Hypothalamus (tissue), 51 donors: ENCODE measurements around the gene ARHGAP8.
"Not testable (repeated sequence)": the region's sequence is repeated elsewhere in the genome, so short reads cannot be mapped to it uniquely, and the experiment has no call there.

Experiments used
- DNase-seq, 51 donors: peaks; one replicate each; lab custom pipeline; 2025; lab: John Stamatoyannopoulos, UW

Gene ARHGAP8

DNA sequence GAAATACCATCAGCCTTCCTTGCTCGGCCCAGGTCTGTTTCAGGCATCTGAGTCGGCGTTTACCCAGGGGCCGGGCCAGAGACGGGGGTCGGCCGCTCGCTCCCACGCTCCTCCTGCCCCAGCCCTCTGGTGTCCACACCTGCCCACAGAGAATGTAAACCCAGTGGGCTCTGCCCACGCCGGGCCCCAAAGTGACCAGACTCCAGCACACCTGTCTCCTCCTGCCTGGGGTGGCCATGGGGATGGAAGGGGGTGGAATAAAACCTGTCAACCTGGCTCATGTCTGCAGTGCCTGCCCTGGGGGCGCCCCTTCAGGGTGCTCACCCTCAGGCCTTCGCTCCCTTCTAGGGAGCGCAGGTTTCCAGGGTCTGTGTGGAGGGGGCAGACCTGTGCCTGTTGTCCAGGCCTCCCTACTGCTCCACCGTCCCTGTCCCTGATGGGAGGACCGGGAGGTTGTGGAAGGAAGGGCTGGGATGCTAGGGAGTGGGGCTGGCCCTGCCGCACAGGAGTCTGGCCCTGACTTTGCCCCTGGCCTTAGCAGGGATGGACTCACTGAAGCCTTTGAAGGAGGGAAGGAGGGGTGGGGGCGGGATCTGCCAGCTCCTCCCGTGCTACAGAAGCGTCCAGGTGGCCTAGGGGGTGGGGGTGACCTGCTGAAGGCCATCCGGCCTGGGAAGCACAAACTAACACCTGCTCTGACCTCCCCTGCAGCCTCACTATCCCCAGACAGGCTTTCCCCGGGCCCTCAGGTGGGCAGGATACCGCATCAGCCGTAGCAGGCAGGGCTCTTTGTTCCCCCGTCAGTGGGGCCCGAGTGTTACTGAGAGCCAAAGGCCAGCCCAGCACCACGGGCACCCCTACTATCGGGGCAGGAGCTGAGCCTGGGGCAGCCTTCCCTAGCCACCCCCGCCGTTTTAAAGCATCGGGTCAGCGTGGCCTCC, 14.7 kb upstream of the ARHGAP8 start:
- DNase-seq = no peak

DNA sequence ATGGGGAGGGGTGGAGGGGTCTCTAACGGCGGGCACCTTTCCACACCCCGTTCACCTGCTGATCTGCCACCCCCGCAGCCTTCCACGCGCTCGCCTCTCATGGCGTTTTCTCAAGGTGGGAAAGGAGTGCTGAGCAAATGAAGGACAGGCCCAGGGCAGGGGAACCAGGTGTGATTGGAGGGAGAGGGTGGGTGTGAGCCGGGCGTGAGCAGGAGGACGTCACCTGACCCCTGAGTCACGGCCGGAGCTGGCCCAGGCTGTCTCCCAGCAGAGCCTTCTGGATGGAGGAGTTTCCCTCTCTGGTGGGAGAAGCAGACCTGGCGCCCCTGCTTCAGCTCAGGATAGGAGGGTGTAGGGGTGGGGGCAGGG, 14.0 kb upstream of the ARHGAP8 start:
- DNase-seq = no peak

DNA sequence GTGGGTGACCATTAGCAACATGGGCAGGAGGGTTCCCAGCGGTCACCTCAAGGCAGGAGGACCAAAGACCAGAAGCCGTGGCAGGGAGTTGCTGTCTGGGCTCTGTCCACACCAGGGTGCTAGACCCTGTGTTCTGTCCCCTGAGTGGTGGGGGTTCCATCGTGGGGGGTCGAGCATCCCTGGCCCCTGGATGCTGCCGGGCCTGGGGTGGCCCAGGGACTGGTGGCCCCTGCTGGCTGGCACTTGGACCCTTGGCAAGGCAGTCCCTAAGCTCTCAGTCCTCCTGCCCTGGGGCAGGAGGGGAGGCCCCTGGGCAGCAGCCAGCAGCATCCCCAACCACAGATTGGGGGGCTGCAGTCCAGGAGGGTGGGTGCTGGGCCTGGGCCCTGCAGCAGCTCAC, 13.4 kb upstream of the ARHGAP8 start:
- no peak for DNase-seq

DNA sequence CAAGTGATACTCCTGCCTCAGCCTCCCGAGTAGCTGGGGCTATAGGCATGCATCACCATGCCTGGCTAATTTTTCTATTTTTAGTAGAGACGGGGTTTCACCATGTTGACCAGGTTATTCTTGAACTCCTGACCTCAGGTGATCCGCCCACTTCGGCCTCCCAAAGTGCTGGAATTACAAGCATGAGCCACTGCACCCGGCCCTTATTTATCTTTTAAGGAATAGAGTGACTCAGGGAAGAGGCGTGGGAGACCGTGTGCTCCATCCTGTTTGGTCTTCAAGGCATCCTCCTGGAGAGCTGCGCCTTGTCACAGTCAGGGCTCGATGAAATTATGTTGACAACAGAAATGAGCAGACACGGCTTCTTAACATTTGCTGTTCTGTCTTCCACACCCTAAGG, 12.7 kb upstream of the ARHGAP8 start:
- not testable (repeated sequence) for DNase-seq

DNA sequence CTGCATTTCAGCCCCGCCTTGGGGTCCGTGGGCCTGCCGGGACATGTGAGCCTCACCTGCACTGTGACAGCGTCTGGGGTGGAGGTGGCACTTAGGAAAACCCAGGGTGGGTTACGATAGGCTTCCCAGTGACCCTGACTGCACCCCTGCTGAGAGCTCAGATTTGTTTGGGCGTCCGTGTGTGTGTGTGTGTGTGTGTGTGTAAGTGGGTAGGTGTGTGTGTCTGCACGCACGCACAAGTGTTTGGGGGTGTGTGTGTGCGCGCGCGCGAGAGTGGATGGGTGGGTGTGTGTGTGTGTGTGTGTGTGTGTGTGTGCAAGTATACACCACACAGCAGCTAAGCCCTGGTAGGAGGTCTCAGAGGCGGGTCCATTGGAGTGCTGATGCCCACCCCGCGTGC, 12.1 kb upstream of the ARHGAP8 start:
- no peak for DNase-seq

DNA sequence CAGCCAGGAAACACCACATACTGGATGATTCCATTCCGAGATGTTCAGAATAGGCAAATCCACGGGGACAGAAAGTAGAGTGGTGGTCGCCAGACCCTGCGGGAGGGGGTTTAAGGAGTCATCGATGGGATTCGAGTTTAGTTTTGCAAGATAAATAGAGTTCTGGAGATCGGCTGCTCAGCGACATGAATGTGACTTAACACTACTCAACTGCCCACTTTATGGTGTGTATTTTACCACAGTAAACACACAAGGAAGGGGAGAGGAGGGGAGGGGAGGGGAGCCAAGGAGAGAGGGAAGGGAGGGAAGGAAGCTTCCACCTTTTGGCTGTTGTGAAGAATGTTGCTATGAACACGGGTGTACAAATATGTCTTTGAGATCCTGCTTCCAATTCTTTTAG, 10.4 kb upstream of the ARHGAP8 start:
- no peak for DNase-seq

DNA sequence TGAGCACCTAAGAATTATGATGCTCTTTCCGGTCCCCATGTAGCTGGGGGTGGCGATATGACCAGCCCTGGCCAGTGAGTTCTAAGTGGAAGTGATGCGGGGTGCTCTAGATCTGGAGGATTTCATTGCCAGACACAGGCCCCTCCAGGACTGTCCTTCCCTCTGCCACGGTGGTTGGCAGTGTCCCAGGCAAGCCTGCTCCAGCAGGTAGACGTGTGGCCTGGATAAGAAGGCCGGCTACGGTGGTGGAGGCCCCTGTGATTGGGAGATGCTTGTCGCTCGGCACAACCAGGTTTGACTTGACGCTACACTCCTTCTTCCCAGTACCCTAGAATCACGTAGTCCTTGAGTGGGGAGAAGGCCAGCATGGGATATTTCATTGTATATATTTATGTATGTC, 9.1 kb upstream of the ARHGAP8 start:
- no peak for DNase-seq

DNA sequence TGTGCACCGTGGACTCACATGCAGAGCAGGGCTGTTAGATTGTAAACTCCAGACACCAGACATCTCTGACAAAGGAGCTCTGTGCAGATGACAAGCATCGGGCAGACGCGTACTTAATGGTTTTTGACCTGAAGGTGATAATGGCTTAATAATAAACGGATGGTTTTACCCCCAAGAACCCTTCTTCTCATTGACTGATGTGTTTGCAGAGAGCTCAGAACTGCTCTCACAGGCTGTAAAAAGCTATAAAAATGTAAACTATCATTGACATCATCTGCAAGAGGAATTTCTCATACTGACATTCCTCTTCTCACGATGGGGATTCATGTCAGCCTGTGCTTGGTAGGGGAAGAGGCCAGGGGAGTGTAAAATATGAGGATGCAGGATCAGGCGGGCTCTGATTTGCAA, 8.6 kb upstream of the ARHGAP8 start:
- DNase-seq = no peak

DNA sequence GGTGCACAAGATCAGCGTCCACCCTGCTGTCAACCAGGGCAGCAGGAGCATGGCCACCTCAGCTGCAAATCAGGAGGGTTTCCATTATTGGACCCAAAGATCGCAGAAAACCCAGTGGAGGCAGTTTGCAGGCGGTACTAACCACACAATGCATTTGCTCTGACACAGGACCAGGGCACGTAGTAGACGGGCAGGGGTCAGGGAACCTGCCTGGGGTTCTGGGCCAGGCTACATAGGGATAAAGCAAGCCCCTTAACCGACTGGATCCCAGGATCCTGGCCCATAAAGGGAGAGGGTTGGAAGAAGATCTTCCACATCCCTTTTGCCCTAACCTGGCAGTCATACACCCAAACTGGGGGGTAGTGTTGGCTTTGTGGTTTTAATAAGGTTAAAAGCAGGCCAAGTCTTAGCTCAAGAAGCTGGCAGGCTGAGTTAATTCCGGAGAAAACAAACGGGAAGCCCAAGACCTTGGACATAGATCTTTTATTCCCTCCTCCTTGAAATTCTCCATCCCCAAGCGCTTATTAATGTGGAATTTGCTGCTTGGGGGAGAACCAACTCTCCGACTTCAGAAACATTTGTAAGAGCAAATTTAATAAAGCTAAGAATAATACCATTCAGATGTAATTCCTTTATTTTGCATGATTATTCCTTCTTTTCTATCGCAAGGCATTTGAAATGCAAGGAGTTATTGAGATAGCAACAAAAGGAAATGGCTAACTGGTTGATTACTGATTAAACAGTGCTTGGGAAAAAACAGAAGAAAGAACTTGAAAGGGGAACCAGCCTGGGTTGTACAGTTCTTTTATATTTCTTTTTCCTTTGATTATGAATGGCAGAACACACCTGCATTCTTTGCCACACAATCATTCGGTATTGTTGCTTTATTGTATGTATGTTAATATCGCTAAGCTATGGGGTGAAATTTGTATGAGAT, 6.3 kb upstream of the ARHGAP8 start:
- DNase-seq = no peak

DNA sequence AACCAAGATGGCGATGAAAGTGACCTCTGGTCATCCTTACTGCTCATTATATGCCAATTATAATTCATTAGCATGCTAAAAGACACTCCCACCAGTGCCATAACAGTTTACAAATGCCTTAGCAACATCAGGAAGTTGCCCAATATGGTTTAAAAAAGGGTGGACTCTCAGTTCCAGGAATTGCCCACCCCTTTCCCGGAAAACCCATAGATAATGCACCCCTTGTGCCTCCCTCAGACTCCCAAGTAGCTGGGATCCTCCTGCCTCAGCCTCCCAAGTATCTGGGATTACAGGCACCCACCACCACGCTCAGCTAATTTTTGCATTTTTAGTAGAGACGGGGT, 4.6 kb upstream of the ARHGAP8 start:
- DNase-seq = not testable (repeated sequence)

DNA sequence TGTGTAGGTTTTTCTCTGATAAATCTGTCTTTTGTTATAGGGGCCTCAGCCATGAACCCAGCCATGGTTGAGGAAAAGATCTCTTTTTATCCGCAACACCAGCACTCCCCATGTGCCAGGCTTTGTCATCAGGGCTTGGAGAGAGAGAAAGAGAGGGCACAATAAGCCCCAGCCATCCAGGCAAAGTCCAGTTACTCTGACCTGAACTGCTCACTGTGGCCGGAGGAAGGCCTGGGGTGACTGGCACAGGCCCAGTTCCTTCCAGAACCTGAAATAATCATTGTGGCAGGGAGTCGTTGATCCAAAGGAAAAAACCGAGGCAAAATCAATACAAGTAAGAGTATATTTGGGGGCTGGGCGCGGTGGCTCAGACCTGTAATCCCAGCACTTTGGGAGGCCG, 3.9 kb upstream of the ARHGAP8 start:
- no peak for DNase-seq

DNA sequence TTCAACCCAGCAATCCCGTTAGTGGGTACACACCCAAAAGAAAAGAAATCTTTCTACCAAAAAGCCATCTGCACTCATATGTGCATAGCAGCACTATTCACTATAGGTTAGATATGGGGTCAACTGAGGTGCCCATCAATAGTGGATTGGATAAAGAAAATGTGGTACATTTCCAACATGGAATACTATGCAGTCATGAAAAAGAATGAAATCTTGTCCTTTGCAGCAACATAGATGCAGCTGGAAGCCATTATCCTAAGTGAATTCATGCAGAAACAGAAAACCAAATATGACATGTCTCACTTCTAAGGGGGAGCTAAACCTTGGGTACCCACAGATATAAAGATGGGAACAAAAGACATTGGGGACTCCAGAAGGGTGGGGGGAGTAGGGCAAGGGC, 1.9 kb upstream of the ARHGAP8 start:
- DNase-seq = no peak

DNA sequence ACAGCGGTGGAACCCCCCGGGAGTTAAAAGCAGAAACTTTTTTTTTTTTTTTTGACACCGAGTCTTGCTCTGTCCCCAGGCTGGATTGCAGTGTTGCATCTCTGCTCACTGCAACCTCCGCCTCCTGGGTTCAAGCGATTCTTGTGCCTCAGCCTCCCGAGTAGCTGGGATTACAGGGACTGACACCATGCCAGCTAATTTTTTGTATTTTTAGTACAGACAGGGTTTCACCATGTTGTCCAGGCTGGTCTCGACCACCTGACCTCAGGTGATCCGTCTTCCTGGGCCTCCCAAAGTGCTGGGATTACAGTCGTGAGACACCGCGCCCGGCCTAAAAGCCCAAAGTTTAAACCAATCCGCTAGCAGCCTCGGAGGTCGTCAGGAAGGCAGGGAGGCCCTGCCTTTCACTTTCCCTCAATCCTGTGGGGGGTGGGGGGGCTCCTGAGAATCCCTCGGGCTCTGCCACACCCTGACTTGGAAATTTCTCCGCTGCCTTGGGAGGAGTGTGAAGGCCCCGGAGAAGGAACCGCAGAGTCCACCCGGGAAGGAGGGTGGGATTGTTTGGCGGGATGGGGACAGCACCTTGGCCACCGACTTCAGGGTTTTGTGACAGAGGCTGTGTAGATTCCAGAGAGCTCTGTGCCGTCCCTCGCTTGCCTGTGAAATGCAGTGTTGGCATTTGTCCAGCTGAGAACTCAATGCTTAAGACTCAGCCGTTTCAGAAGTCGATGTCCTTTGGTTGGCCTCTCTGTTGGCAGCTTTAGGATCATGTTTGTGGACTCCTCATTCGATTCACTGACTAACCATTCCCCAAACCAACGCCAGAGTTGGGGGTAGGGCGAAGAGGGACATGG, 1.0 kb downstream of the ARHGAP8 start:
- DNase-seq = no peak

DNA sequence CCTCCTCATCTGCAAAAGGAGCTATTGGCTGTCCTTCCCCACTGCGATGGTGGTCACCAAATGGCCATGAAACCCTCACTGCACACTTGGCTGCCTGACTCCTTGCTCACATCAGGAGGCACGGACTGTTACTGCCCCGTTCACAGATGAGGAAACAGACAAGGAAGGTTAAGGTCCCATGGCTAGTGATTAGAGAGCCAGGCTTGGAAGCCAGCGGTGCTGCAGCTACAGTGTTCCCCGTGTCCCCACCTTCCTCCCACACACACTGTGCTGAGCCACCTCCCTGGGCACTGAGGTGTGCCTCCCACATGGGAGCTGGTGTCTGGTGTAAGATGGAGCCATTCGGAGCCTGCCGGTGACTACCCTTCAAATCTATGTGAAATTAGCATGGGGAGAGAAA, 2.6 kb downstream of the ARHGAP8 start:
- DNase-seq = no peak

DNA sequence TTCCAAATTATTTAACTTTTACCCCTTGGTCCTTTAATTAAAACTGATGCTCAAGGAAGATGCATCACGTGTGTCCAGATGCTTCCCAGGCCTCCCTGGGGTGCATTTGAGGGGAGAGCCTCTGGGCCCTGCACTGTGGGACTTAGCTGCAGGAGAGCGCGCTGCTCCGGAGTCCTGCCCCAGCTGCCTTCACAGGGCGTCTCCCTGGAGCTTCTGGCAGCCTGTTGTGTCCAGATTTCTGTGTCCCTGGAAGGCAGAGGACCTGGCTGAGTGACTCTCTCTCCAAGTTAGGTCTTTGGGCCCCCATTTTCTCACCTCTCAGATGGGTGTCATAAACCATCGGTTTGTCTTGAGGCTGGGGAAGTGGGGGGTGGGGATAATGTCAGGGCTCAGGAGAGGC, 3.0 kb downstream of the ARHGAP8 start:
- DNase-seq = no peak

DNA sequence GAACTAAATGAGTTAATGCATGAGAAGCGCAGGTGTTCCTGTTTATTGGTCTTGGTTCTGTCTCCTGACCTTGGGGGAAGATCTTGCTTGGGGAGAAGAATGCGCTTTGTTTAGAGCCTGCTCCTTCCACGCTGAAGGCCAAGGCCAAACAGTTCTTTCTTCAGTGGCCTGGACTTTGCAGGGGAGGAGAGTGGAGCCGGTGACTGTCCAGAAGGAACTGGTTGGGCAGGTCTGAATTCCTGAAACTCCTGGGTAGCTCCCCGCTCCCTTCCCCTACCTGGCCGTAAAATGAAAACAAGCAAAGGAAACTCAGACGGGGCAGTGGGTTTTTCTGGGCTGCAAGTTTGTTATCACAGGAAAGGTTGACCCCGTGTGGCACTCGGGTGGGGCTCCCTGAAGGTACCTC, 3.6 kb downstream of the ARHGAP8 start:
- no peak for DNase-seq

DNA sequence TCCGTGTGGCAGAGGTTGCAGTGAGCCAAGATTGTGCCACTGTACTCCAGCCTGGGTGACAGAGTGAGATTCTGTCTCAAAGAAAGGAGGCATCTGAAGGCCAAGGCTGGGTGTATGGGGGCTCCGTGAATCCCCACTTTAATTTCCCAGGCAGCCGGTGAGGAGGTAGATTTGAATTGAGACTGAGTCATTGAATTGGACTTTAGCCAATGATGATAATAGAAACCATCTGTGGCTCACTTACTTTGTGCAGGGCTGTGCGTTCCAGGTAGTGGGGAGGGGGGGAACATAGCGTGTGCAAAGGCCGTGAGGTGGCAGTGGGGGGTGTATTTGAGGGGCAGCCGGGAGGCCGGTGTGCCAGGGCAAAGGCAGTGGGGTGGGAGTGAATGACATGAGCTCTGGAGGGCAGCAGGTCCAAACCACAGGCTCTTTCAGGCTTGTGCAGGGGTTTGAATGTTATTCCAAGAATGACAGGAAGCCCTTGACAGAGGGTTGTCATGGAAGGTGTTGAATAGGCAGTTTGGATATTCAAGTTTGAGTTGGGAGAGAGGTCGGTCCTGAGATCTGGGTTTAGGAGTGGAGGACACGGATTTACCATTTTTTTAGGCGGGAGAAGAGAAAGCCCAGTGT, 6.1 kb downstream of the ARHGAP8 start:
- no peak for DNase-seq

DNA sequence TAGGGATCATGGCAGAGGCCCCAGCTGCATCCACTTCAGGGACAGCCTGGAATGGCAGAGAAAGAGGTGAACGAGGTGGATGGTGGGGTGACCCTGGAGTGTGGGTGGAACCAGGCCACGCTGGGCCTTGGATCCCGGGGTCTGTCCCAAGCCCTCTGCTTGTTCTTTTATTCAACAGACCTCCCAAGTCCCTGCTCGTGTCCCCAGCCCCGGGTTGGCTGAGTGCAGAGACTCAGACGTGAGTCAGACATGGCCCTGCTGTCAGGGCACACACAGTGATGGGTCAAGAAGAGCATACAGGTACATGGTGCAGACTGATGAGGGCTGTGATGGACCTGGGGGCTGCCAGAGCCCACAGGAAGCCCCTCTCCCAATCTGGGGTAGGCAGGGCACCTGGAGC, 6.6 kb downstream of the ARHGAP8 start:
- no peak for DNase-seq

DNA sequence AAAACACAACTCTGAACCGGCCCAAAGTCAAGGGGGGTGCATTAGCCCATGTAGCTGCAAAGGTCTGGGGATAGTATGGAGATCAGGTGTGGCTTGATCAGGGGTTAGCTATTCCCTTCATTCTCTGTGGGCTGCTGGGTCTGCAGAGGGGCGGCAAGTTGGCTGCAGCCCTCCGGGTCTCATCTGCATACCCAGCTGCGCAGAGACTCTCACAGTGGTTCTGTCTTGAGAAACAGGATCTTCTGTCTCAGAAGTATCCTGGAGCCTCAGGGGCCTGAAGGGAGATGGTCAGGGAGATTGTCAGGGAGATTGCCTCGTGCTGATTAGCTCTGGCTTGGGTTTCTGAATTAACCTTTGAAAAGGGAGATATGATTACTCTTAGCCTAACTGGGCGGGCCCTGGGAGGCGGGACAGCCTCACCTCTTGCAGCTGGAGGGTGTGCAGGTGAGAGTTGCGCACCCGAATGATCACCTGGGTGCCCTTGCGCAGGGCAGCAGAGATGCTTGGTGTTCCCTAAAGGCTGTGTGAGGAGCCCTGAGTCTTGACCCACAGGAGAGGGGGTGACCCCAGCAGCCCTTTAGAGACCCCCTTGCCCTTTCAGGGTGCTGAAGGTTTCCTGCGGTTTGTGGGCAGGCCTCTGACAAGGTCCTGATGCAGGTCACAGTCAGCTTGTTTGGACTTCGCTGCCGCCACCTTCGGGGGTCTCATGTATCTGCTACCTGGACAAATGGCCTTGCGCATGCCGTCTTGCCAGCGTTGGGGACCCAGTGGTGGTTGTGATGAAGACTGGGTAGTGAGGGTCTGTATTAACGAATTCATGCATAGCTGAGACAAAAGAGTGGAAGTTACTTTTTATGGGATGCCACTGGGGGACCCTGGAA, 7.3 kb downstream of the ARHGAP8 start:
- no peak for DNase-seq
